Dendritic cell treated with granulocyte-macrophage colony-stimulating factor and Interleukin-4, amounts not matched to agents 40 ng/mL and 50 ng/mL, for 4 days (primary cell): Measurements from ENCODE around the gene NBPF6.
"Not testable (repeated sequence)": the region's sequence is repeated elsewhere in the genome, so short reads cannot be mapped to it uniquely, and the experiment has no call there.

Experiments
- H3K27ac Mint-ChIP-seq: one replicate; pipeline ENCODE4 v1.8.0; 2022; ENCODE audit warnings: mild to moderate bottlenecking, mixed read lengths
- H3K27me3 Mint-ChIP-seq: one replicate; pipeline ENCODE4 v1.8.0; 2022; ENCODE audit warnings: mild to moderate bottlenecking, mixed read lengths
- H3K36me3 Mint-ChIP-seq: one replicate; pipeline ENCODE4 v1.8.0; 2022; ENCODE audit warnings: low read depth, mixed read lengths
- H3K4me1 Mint-ChIP-seq: one replicate; pipeline ENCODE4 v1.8.0; 2022; ENCODE audit warnings: low read depth, mixed read lengths
- H3K4me3 Mint-ChIP-seq: one replicate; pipeline ENCODE4 v1.8.0; 2022; ENCODE audit warnings: mild to moderate bottlenecking, moderate library complexity, mixed read lengths
- H3K9me3 Mint-ChIP-seq: one replicate; pipeline ENCODE4 v1.8.0; 2022; ENCODE audit warnings: mixed read lengths
- intact Hi-C: fragments of 100-400 bp; cut with micrococcal nuclease; formaldehyde crosslinking; loops from one replicate; pipeline ENCODE4 v1.15.0; 2022

Gene NBPF6

GRCh38 chr1:108512239-108513043 is 62.3 kb downstream of the NBPF6 start:
- H3K4me3 Mint-ChIP-seq, result no peak overlapping the region
- H3K9me3 Mint-ChIP-seq, result no peaks in the 10 kb centered on the region
- peaks cover 11% of the 10 kb centered on the region for H3K27me3 Mint-ChIP-seq
- H3K36me3 Mint-ChIP-seq, result no peaks in the 10 kb centered on the region
- intact Hi-C loops, result loop anchor here (1.0 kb wide), 2 partner anchors 49 to 131 kb away; no protein-coding TSS in a partner anchor
- no peak overlapping the region for H3K27ac Mint-ChIP-seq
- peaks cover 5% of the 10 kb centered on the region for H3K4me1 Mint-ChIP-seq

- H3K36me3 Mint-ChIP-seq, result no peaks in the 10 kb centered on the region
- H3K4me1 Mint-ChIP-seq, result no peaks in the 10 kb centered on the region
- intact Hi-C loops, result no loop called here
- H3K27me3 Mint-ChIP-seq, result peaks cover 11% of the 10 kb centered on the region
- H3K27ac Mint-ChIP-seq, result no peak overlapping the region
- no peak overlapping the region for H3K4me3 Mint-ChIP-seq
- H3K9me3 Mint-ChIP-seq, result no peaks in the 10 kb centered on the region
Observed at GRCh38 chr1:108513044-108513415, 62.9 kb downstream of the NBPF6 start.

DNA sequence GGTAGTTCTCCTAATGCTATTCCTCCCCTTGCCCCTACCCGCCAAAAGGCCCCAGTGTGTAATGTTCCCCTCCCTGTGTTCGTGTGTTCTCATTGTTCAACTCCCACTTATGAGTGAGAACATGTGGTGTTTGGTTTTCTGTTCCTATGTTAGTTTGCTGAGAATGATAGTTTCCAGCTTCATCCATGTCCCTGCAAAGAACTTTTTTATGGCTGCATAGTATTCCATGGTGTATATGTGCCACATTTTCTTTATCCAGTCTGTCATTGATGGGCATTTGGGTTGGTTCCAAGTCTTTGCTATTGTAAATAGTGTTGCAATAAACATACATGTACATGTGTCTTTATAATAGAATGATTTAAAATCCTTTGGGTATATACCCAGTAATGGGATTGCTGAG is 63.8 kb downstream of the NBPF6 start:
- intact Hi-C loops, H3K27me3 Mint-ChIP-seq, H3K4me3 Mint-ChIP-seq, H3K4me1 Mint-ChIP-seq, H3K9me3 Mint-ChIP-seq, H3K36me3 Mint-ChIP-seq, H3K27ac Mint-ChIP-seq: not testable (repeated sequence)

GRCh38 chr1:108517301-108517897 is 67.3 kb downstream of the NBPF6 start:
- intact Hi-C loops, H3K27me3 Mint-ChIP-seq, H3K4me3 Mint-ChIP-seq, H3K9me3 Mint-ChIP-seq, H3K36me3 Mint-ChIP-seq, H3K4me1 Mint-ChIP-seq, H3K27ac Mint-ChIP-seq: not testable (repeated sequence)
